ENCODE measurements around the gene MATCAP1.

Gene MATCAP1

DNA sequence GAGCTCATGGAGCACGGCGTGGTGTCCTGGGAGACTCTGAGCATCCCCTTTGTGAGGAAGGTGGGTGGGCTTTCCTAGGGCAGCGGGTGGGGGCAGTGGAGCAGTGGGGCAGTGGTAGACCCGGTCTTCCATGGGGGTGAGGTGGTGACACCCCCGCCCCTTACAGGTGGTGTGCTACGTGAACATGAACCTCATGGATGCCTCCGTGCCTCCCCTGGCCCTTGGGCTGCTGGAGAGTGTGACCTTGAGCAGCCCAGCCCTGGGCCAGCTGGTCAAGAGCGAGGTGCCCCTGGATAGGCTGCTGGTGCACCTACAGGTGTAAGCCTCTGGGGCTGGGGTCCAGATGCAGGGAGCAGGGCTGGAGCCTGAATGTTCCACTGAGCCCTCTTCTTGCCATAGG lies 16.7 kb upstream of the MATCAP1 start:
- no peak overlapping the region for H3K4me3 ChIP-seq (ENCODE audit: low read depth, low read length, poor library complexity, severe bottlenecking)
- H3K27me3 ChIP-seq (ENCODE audit: insufficient read depth, low read length) = no peaks in the 10 kb centered on the region
- H2AFZ ChIP-seq (ENCODE audit: low read length) = no peak overlapping the region
- no peak overlapping the region for H3K9ac ChIP-seq (ENCODE audit: low read length)
- TF ChIP-seq, protein P1, sequence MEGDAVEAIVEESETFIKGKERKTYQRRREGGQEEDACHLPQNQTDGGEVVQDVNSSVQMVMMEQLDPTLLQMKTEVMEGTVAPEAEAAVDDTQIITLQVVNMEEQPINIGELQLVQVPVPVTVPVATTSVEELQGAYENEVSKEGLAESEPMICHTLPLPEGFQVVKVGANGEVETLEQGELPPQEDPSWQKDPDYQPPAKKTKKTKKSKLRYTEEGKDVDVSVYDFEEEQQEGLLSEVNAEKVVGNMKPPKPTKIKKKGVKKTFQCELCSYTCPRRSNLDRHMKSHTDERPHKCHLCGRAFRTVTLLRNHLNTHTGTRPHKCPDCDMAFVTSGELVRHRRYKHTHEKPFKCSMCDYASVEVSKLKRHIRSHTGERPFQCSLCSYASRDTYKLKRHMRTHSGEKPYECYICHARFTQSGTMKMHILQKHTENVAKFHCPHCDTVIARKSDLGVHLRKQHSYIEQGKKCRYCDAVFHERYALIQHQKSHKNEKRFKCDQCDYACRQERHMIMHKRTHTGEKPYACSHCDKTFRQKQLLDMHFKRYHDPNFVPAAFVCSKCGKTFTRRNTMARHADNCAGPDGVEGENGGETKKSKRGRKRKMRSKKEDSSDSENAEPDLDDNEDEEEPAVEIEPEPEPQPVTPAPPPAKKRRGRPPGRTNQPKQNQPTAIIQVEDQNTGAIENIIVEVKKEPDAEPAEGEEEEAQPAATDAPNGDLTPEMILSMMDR (IDR thresholded peaks at IDR 0.05; ENCODE audit: low read length) = no peak
- TF ChIP-seq EZH2 (IDR thresholded peaks at IDR 0.05; ENCODE audit: borderline replicate concordance, low read length) = no peak
- H3K79me2 ChIP-seq (ENCODE audit: insufficient read depth, low read length) = no peaks in the 10 kb centered on the region
- H3F3A ChIP-seq (ENCODE audit: insufficient read depth, low read length) = no peaks in the 10 kb centered on the region
- no peaks in the 10 kb centered on the region for H4K20me1 ChIP-seq (ENCODE audit: insufficient read depth, low read length)
- H3K36me3 ChIP-seq (ENCODE audit: insufficient read depth, low read length) = peaks cover 73% of the 10 kb centered on the region
- H3K27ac ChIP-seq (ENCODE audit: low read depth, low read length, poor library complexity, severe bottlenecking) = no peak overlapping the region
- H3K9me2 ChIP-seq (ENCODE audit: low read depth, low read length) = no peaks in the 10 kb centered on the region
- no peak overlapping the region for H3K4me2 ChIP-seq (ENCODE audit: low read length)
- peaks cover 16% of the 10 kb centered on the region for H3K4me1 ChIP-seq (ENCODE audit: insufficient read depth, low read length, severe bottlenecking)
- H3K9me3 ChIP-seq (ENCODE audit: low read length) = no peaks in the 10 kb centered on the region

DNA sequence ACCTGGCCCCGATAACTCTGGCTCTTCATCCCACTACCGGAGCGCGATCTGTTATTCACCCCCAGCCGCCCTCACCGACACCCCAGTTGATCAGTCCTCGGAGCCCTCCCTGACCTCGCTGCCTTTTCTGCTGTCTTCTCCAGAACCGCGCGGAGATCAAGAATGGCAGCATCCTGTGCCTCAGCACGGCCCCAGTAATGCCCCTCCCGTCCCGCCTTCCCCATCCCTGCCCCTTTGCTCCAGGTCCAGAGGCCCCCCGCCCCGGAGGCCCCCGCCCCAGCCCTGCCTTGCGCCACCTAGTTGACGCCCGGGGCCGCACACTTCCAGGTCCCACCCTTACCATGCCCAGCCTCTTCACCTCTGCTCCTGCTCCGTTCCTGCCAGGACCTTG lies 16.0 kb upstream of the MATCAP1 start:
- Histone ChIP-seq H3K9me2 (ENCODE audit: low read depth, low read length) (no peaks in the 10 kb centered on the region), H3K4me1 (ENCODE audit: insufficient read depth, low read length, severe bottlenecking) (peaks cover 16% of the 10 kb centered on the region), H3K36me3 (ENCODE audit: insufficient read depth, low read length) (peaks cover 80% of the 10 kb centered on the region), H3K27me3 (ENCODE audit: insufficient read depth, low read length) (no peaks in the 10 kb centered on the region), H3K9ac (ENCODE audit: low read length) (no peak overlapping the region), H3K4me2 (ENCODE audit: low read length) (no peak overlapping the region), H2AFZ (ENCODE audit: low read length) (no peak overlapping the region), H3K9me3 (ENCODE audit: low read length) (no peaks in the 10 kb centered on the region), H4K20me1 (ENCODE audit: insufficient read depth, low read length) (no peaks in the 10 kb centered on the region), H3F3A (ENCODE audit: insufficient read depth, low read length) (no peaks in the 10 kb centered on the region), H3K4me3 (ENCODE audit: low read depth, low read length, poor library complexity, severe bottlenecking) (no peak overlapping the region), H3K79me2 (ENCODE audit: insufficient read depth, low read length) (no peaks in the 10 kb centered on the region), H3K27ac (ENCODE audit: low read depth, low read length, poor library complexity, severe bottlenecking) (no peak overlapping the region)
- TF ChIP-seq EZH2 (IDR thresholded peaks at IDR 0.05; ENCODE audit: borderline replicate concordance, low read length) = no peak
- TF ChIP-seq, protein P1 (IDR thresholded peaks at IDR 0.05; ENCODE audit: low read length) = no peak

DNA sequence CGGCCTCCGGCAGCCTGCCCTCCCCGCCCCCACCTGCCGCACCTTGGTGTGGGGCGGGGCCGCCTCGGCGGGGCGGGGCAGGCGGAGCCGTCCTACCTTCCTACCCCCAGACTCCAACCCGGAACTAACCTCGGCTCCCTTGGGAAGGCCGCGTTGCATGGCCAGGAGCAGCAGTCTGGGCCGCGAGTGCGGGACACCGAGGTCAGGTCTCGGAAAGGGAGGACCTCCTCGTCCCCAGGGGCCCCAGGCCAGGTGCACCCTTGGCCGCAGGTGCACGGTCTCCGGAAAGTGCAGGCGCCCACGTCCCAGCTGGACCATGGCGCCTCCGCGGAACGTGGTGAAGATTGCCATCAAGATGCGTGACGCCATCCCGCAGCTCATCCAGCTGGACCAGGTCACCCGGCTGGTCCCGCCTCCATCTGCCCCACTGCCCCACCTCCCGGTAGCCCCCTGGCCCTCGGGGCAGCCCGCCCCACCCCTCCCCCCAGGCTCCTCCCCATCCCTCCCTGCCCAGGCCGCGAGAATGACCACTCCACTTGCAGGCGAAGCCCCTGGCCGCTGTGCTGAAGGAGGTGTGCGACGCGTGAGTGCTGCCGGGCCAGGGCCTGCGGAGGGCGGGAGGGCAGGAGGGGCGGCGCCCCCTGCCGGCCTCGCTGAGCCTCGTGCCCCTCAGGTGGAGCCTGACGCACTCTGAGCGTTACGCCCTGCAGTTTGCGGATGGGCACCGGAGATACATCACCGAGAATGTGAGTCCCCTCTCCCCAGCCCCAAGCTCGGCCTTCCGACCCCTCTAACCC lies 15.4 kb upstream of the MATCAP1 start, which contains the start of gene ELMO3:
ELMO3 (plus strand) TSS at position 121 of the 797 bp plus-strand sequence; CDS start at position 317, 196 bp downstream.
- no peak within 1 kb of the TSS for H2AFZ ChIP-seq (ENCODE audit: low read length)
- H3K4me3 ChIP-seq (ENCODE audit: low read depth, low read length, poor library complexity, severe bottlenecking) = peak within 1 kb of the TSS; percentile 56
- peak within 1 kb of the TSS; percentile 45 for H3K27ac ChIP-seq (ENCODE audit: low read depth, low read length, poor library complexity, severe bottlenecking)
- H3K9ac ChIP-seq (ENCODE audit: low read length) = no peak within 1 kb of the TSS; the same call in 1 of the 2 replicates
- H3K36me3 ChIP-seq (ENCODE audit: insufficient read depth, low read length) = peaks cover 83% of the 10 kb centered on the region
- no peaks in the 10 kb centered on the region for H3K9me2 ChIP-seq (ENCODE audit: low read depth, low read length)
- H3K4me1 ChIP-seq (ENCODE audit: insufficient read depth, low read length, severe bottlenecking) = peaks cover 16% of the 10 kb centered on the region
- H3K79me2 ChIP-seq (ENCODE audit: insufficient read depth, low read length) = no peaks in the 10 kb centered on the region
- TF ChIP-seq EZH2 (IDR thresholded peaks at IDR 0.05; ENCODE audit: borderline replicate concordance, low read length) = no peak
- TF ChIP-seq, protein P1 (IDR thresholded peaks at IDR 0.05; ENCODE audit: low read length) = peak; percentile 42
- no peaks in the 10 kb centered on the region for H3K9me3 ChIP-seq (ENCODE audit: low read length)
- H3K27me3 ChIP-seq (ENCODE audit: insufficient read depth, low read length) = no peaks in the 10 kb centered on the region
- H3K4me2 ChIP-seq (ENCODE audit: low read length) = peak within 1 kb of the TSS; percentile 55
- H4K20me1 ChIP-seq (ENCODE audit: insufficient read depth, low read length) = no peaks in the 10 kb centered on the region
- H3F3A ChIP-seq (ENCODE audit: insufficient read depth, low read length) = no peaks in the 10 kb centered on the region

All from OCI-LY1 (cell line).